GM21576 (cell line): ENCODE data around the gene WDR37.
"Not testable (repeated sequence)": the region's sequence is repeated elsewhere in the genome, so short reads cannot be mapped to it uniquely, and the experiment has no call there.

Experiments used
- ATAC-seq: cut with Tn5 transposase; IDR thresholded peaks from one replicate; pipeline ENCODE4 v1.9.1; 2021; ENCODE audit warnings: mild to moderate bottlenecking, moderate library complexity; ENCODE audit not compliant: unreplicated experiment

WDR37 gene

DNA sequence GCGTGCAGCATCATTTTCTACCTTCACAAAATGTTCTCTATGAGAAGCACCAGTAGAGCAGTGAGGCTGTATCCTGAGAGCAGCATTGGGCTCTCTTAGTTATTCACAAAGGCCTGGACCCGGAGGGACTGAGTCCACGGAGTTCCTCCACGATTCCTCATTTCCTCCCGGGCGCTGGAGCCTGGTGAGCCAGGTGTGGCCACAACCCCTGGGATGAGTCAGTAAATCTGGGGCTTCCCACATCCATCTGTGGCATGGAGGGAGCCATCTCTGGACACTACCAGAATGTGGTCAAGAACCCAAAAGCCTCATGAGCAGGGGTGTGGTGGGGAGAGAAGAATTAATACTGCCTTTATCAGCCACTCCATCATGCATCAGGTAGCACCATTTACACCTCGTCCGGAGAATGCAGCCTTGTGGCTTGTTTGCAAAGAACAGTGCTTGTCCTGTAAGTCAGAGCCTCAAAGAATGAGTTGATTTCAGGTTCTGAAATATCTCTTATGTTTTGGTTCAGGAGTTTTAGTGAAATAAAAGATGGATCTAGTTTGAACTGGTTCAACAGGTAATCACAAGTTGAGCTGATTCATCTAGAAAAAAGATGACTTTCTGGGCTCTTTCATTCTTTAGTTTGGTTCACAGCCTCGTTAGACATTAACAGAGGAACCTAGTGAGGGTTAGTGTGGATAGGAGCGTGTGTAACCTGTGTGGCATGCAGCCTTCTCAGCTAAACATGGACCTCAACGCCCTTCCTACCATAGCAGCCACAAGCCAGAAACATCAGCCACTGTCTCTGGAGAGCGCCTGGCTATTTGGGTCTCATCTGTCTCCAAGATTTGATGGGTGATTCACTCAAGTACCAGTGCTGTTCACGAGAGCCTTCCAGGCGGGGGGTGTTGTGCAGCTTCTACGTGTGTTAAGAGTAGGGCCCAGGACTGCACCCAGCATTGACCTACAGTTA, 95.2 kb downstream of the WDR37 start:
- no peak for ATAC-seq

GRCh38 chr10:1152386-1153250, 96.4 kb downstream of the WDR37 start:
- ATAC-seq = no peak

DNA sequence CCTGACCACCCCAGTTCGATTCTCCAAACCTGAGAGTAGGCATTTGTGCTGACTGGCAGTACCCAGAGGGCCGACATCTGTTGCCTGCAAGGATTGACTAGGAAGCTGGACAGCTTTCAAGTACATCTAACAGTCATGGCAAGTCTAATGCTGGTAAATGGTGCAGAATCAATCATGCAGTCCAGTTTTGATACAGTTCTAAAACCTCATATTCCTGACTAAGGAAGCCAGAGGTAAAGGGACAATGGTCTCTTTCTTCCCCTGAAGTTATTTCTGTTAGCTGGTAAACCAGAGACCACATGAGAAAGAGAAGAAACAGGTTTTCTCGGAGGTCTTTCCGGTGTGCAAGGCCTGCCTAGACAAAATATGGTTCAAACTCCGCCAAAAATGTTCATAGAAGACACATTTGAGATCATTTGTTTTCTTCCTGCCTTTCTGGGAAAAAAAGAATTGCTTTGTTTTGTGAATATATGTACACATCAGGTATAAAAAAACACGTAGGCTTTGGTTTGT, 97.1 kb downstream of the WDR37 start:
- no peak for ATAC-seq

DNA sequence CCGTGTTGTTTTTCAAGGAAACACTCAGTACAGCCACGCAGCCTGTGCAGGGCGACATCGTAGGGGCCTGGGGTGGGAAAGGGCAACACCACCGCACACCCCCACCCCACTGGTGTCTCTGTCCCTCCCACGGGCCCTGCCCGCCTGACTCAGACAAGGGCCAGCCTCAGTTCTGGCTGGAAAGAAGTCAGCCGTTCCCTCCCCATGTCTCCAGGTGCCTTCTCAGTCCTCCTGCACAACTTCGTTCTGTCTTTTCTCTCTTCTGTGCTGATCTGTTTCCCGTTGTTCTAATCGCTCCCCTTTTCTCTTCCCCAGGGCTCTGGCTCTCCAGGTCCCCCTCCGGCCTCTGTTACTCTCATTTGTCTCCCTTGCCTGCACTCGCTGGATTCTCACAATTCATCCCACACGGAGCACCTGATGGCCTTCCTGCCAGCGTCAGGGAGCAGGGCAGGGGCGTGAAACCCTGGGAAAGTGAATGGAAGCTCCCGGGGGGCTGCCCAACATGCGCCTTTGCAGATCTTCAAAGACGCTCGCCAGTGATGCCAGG, 97.7 kb downstream of the WDR37 start:
- no peak for ATAC-seq

GRCh38 chr10:1154531-1155295, 98.5 kb downstream of the WDR37 start:
- no peak for ATAC-seq

DNA sequence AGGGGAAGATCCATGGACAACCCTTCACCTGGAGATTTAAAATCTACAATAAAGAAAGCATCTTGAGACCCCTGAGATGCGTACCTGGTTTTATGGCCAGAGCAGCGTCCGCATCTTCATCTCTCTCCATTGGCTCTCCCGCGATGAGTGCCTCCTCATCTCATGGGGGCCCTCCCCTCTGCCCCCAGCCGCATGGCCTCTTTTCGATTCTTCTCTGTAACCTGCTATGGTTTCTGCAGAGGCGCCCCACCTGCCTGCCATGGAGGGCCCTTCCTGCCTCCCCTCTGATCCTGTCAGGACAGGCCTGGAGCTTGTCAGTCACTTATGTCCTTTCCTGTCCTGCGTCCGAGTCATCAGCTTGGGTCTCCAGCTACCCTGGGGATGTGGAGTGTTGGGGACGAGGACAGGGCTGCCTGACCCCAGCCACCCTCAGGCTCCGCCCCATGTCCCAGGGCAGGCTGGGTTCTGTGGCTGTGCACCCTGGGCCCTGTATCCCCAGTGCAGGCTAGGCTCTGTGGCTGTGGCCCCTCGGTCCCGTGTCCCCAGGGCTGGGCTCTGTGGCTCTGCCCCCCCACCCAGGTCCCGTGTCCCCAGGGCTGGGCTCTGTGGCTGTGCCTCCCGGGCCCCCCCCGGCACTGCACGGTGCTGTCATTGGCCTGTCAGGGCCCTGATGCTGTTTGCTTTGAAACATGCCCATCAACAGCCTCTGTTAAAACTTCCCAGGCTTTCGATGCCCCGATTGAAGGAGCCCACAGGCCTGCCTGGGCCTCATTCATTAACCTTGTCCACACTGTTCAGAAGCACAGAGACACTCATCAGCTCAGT, 99.8 kb downstream of the WDR37 start:
- no peak for ATAC-seq

- ATAC-seq = no peak
These were observed 100.4 kb downstream of the WDR37 start for GRCh38 chr10:1156616-1156886.

DNA sequence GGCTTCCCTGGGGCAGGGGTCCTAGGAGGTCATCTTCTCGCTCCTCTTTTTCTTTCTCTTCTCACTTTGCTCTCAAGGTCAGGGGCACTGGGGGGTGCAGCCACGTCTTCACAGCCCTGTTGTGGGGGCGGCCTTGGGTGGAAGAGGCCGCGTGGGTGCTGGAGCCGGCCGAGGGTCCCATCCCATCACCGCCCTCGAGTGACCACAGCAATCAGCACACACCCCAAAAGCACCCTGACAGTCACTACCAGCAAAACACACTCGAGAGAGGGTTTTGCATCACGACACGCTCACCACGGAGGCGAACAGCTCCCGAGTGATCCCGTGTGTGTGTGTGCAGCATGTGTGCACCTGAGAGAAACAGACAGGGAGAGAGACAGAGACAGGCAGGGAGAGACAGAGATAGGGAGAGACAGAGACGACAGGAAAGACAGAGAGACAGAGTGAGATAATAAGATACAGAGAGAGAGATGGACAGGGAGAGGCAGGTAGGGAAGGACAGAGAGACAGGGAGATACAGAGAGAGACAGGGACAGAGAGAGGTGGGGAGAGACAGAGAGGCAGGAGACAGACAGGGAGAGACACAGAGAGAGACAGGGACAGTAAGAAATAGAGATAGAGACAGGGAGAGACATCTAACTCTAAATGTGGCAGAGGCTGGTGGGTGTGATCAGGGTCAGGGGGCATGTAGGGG, 100.9 kb downstream of the WDR37 start:
- ATAC-seq = no peak

DNA sequence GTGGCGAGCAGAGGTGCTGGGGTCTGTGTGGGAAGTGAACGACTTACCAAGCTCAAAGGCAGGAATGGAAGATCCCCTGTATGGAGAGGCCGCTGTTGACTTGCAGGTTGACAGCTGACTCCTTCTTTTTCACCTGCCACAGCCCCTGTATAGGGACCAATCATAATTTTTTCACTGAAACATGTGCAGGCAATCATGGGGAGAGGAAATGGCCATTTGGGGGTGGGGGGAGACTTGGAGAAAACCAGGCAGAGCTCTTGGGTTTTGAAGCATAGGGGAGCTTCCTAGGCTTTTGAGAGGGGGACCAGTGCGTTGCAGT, 101.4 kb downstream of the WDR37 start:
- ATAC-seq = no peak

GRCh38 chr10:1158066-1158465, 101.9 kb downstream of the WDR37 start:
- ATAC-seq = no peak

- not testable (repeated sequence) for ATAC-seq
These were observed 102.4 kb downstream of the WDR37 start for GRCh38 chr10:1158536-1158935.

DNA sequence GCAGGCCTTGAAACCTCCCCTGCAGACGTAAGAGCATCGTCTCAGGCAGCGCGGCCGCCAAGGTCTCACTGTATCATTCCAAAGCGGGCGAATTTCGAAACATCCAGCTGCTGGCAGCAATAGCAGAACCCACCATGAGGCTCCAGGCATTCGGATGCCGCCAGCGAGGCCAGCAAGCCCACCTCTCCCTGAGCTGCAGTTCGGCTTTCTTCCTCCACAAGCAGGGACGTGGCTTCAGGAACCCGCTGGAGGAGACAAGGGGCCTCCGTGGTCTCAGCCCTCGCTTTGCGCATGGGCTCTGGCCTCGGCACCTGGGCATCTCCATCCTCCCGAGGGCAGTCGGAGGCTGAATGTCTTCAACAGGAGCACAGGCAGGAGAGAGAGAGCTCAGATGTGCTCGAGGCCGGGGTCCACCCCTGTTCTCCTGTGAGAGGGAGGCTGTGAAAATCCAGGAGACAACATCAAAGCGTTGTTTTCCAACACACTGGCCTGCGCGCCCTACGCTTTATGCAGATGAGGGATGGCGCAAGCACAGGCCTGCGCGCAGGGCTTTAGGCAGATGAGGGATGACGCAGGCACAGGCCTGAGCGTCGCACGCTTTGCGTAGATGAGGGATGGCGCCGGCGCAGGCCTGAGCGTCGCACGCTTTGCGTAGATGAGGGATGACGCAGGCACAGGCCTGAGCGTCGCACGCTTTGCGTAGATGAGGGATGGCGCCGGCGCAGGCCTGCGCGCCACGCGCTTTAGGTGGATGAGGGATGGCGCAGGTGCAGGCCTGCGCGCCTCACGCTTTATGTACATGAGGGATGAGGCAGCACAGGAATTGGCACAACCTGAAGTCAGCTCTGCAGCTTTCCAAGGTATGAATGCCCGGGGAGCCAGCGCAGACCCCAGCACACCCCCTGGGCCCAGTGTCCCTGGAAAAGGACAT, 103.2 kb downstream of the WDR37 start:
- no peak for ATAC-seq

DNA sequence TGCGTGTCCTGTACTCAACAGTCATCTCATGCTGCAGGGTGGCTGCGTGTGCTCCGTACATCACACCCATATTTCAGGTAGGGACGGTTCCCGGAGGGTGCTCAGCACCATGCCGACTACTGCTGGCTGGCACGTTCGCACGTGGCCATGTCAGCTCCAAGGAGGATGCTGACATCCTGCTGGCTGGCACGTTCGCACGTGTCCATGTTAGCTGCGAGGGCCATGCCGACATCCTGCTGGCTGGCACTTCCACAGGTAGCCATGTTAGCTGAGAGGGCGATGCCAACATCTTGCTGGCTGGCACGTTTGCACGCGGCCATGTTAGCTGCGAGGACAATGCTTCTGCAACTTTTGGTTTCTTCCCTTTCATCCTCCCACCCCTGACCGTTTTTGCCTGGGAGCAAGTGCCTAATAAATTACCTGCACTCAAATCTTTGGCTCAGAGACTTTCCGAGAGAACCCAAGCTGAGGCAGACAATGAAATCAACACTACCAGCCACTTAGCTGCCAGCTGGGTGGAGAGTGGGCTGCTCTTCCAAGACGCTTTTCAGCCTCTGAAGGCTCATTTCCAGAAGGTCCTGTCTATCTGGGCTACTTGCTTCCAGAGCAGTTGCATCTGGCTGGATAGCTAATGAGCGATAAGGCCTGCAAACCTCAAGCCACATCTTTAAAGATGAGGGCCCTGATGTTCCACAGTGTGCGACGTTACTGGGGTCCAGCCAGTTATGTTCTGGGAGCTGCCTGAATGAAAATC, 104.6 kb downstream of the WDR37 start:
- no peak for ATAC-seq

DNA sequence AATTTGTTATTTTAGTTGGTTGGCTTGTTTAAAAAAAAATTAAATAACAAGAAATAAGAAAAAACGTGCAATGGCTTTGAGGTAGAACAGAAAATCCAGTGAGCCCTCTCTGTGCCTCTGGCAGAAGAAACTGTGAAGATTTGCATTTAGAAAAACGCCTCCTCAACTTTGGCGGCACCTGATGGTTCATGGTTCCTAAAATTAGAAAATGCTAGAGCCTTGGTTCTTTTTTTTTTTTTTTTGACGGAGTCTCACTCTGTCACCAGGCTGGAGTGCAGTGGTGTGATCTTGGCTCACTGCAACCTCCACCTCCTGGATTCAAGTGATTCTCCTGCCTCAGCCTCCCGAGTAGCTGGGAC, 105.1 kb downstream of the WDR37 start:
- ATAC-seq = not testable (repeated sequence)

DNA sequence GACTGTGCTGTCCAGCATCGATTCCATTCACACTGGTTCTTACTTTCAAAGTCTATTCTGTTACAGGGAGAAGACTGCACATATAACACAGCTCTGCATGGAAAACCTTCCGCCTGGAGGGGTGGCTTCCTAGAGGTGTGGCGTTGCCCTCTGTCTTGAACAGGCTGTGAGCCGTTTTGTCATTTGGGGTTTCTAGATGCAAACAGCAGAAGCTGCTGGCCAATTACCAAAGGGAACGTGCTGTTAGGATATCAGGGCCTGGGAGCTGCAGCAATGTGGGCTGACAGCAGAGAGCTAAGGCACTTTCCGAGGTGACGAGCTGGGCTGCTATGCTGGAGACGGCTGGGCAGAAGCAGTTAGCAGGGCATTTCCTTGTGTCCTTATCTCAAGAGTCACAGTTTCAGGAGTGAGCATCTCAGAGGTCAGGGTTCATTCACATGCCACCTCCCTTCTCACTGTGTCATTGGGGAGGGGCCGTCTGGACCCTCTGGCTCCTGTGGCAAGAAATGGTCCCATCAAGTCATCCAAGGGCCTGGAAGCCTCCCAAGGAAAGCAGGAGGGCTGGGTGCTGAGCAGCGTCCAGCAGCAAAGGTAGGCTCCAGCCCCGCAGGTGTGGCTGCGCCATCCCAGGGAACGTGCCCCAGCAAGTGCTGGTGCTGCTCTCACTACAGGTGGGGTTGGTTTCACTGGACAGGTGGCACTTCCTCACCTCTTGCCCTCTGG, 106.5 kb downstream of the WDR37 start:
- no peak for ATAC-seq

DNA sequence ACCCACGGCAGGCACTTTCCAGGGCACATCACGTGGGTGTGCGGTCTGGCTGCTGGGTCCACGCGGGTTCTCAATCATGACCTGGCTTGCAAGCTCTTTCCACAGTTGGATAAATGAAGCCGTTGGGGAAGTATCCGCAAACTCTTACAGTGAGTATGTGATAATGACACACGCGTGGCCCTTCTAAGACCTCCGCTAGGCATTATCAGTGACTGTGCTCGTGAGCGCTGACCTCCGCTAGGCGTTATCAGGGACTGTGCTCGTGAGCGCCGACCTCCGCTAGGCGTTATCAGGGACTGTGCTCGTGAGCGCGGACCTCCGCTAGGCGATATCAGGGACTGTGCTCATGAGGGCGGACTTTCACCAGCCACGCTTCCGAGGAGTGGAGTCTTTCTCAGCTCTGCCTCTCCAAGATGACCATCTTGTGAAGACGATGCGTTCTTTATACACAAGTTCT, 107.0 kb downstream of the WDR37 start:
- no peak for ATAC-seq

DNA sequence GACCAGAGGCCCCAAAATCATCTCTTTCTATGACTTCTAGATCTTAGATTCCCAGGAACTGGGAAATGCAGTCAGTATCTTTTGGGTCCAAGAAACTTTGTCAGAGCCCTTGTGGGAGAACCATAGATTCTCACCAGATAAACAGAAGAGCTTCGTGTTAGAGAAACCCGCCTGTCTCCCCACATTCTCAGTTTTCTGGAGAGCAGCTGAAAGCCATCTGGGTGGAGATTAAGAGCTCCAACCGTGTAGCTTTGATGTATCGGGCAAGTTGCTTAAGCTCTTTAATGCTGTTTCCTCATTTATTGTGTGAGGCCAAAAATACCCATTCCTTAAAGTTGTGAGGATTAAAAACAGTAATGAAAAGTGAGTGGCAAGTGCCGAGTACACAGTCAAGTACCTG, 107.6 kb downstream of the WDR37 start:
- no peak for ATAC-seq
